Smooth muscle cell of the coronary artery (primary cell): ENCODE data around the gene MX1. TPM values are rescaled to one million over a fixed set of nuclear protein-coding genes. Genes with fewer than 3 reads are reported as not detected.

ENCODE experiments used
- total RNA-seq: library from RNA; depleted of rRNA; stranded (reverse); fragments of >200 nt; gene quantifications from 2 replicates; pipeline ENCODE4 v1.2.3, GENCODE V29; 2014; ENCODE audit warnings: low replicate concordance

The MX1 gene
- total RNA-seq: 4.8 and 6.3 TPM in 2 replicates

DNA sequence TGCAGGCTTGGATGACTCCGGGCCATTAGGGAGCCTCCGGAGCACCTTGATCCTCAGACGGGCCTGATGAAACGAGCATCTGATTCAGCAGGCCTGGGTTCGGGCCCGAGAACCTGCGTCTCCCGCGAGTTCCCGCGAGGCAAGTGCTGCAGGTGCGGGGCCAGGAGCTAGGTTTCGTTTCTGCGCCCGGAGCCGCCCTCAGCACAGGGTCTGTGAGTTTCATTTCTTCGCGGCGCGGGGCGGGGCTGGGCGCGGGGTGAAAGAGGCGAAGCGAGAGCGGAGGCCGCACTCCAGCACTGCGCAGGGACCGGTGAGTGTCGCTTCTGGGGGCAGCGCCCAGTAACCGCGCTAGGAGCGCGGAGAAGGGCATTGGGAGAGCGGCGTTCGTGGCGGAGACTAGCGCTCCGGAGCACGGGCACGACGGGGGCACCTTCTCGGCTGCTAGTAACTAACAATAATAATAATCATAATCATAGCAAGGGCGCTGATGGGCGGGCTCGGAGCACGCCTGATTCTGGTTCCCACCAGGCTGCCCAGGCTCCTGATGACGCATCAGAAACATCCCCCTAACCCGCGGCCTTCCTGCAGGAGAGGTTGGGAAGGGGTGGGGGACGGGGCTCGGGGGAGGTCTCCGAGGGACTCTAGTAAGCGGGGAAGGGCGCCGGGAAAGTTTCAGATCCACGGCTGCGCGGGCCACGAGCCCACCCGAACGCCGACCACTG lies at the start of gene MX1:
Gene MX1 (plus strand): TSS at position 286 of the 722 bp plus-strand sequence. CDS start 5,832 bp downstream, outside the sequence.

DNA sequence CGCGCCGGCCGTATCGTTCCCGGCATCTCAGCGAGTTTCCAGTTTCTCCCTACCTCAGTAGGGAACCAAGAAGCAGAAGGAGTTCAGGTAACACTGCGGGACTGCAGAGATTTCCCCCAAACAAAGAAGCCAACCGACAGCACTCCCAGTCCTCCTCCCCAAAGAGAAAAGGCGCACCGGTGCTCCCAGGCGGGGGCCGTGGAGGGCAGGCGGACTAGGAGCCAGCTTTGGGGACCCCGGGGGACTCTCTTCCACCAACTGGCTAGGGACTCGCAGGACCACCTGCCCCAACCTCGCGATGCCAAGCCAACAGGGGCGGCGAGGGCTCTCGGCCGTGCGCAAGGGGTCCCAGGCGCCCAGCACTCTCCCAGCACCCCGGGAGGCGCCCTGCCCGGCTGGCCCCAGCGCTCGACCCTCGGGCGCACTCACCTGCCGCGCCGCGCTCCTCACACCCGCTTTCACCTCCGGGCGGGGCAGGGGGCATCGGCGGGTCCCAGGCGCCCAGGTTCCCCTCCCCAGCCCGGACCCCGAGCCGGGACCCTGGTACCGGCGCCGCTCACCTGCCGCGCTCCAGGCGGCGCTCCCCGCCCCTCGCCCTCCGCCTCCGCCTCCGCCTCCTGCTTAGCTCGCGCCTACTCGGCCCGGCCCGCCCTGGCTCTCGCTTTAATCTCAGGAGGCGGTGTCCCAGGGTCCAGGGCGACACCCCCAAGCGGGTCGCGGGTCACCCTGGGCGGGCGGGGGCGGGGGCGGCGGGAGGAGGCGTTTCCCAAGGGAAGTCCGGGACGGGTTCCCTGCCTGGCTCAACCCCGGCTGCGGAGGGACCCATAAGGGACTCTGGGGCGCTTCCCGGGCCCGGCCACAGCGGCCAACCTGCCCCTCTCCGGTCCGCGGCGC lies 81.7 kb downstream of the MX1 start, which contains the start of gene TMPRSS2:
Gene TMPRSS2 (minus strand): TSS at position 638 of the 894 bp plus-strand sequence. CDS start 10,025 bp downstream, outside the sequence.

Other genes starting within 250 kb of the MX1 start
- not detected in 2 replicates for gene FAM3B, start 109.4 kb upstream of the MX1 start, total RNA-seq
- gene MX2, start 64.2 kb upstream of the MX1 start, total RNA-seq: 0.60 and 2.5 TPM in 2 replicates
- gene TMPRSS2, start 81.9 kb downstream of the MX1 start, total RNA-seq: not detected in 2 replicates